Measurements from ENCODE around the gene IPPK. TPM values are rescaled to one million over a fixed set of nuclear protein-coding genes. Genes with fewer than 3 reads are reported as not detected.
A peak's percentile ranks its signal among the peaks of the same experiment; 100 is the strongest.
"Not testable (repeated sequence)": the region's sequence is repeated elsewhere in the genome, so short reads cannot be mapped to it uniquely, and the experiment has no call there.

The IPPK gene
- total RNA-seq, 1 donor from 2014 or later, result 8.7 TPM

GRCh38 chr9:92627651-92628050 is 42.3 kb downstream of the IPPK start:
- Mint-ChIP-seq H3K27me3 (ENCODE audit: low read depth) (no peaks in the 10 kb centered on the region), H3K4me1 (ENCODE audit: low read depth) (peaks cover 24% of the 10 kb centered on the region), H3K4me3 (ENCODE audit: unreplicated experiment) (no peak overlapping the region), H3K27ac (ENCODE audit: unreplicated experiment) (no peak overlapping the region), H3K36me3 (ENCODE audit: low read depth) (peaks cover 39% of the 10 kb centered on the region), H3K9me3 (ENCODE audit: low read depth) (peaks cover 11% of the 10 kb centered on the region)
- no peak for DNase-seq (ENCODE audit: low spot score)
- TF ChIP-seq, protein P1, sequence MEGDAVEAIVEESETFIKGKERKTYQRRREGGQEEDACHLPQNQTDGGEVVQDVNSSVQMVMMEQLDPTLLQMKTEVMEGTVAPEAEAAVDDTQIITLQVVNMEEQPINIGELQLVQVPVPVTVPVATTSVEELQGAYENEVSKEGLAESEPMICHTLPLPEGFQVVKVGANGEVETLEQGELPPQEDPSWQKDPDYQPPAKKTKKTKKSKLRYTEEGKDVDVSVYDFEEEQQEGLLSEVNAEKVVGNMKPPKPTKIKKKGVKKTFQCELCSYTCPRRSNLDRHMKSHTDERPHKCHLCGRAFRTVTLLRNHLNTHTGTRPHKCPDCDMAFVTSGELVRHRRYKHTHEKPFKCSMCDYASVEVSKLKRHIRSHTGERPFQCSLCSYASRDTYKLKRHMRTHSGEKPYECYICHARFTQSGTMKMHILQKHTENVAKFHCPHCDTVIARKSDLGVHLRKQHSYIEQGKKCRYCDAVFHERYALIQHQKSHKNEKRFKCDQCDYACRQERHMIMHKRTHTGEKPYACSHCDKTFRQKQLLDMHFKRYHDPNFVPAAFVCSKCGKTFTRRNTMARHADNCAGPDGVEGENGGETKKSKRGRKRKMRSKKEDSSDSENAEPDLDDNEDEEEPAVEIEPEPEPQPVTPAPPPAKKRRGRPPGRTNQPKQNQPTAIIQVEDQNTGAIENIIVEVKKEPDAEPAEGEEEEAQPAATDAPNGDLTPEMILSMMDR (IDR thresholded peaks at IDR 0.05), result no peak

DNA sequence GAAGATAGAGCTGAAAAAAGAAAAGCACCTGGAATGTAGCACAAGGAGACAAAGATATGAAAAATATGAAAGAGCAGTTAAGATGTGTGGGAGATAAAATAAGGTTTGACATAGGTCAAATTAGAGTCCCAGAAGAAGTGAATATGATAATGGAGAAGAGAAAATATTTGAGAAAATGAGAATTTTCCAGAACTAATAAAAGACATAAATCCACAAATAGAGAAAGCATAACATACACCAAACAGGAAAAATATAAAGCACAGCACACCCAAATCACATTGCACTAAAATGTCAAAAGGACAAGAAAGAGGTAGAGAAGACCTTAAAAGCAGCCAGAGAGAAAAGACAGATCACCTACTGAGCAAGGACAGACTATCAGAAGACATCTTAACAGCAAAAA is 43.4 kb downstream of the IPPK start:
- TF ChIP-seq, protein P1 (IDR thresholded peaks at IDR 0.05), result no peak
- Mint-ChIP-seq H3K9me3 (ENCODE audit: low read depth) (peaks cover 11% of the 10 kb centered on the region), H3K4me1 (ENCODE audit: low read depth) (peaks cover 17% of the 10 kb centered on the region), H3K27ac (ENCODE audit: unreplicated experiment) (no peak overlapping the region), H3K27me3 (ENCODE audit: low read depth) (no peaks in the 10 kb centered on the region), H3K4me3 (ENCODE audit: unreplicated experiment) (no peak overlapping the region), H3K36me3 (ENCODE audit: low read depth) (peaks cover 35% of the 10 kb centered on the region)
- DNase-seq (ENCODE audit: low spot score), result no peak

DNA sequence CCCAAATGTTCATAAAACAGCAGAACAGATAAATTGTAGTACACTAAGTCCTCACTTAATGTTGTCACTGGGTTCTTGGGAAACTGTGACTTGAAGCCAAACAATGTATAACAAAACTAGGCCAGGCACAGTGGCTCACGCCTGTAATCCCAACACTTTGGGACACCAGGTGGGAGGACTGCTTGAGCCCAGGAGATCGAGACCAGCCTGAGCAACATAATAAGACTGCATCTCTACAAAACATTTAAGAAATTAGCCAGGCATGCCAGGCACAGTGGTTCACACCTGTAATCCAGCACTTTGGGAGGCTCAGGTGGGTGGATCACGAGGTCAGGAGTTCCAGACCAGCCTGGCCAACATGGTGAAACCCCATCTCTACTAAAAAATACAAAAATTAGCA is 46.0 kb downstream of the IPPK start:
- not testable (repeated sequence) for H3K9me3 Mint-ChIP-seq (ENCODE audit: low read depth); H3K27me3 Mint-ChIP-seq (ENCODE audit: low read depth); H3K27ac Mint-ChIP-seq (ENCODE audit: unreplicated experiment); DNase-seq (ENCODE audit: low spot score); H3K4me3 Mint-ChIP-seq (ENCODE audit: unreplicated experiment)
- Mint-ChIP-seq H3K36me3 (ENCODE audit: low read depth) (peaks cover 32% of the 10 kb centered on the region), H3K4me1 (ENCODE audit: low read depth) (peaks cover 22% of the 10 kb centered on the region)

GRCh38 chr9:92620845-92621244 is 49.1 kb downstream of the IPPK start:
- Mint-ChIP-seq H3K9me3 (ENCODE audit: low read depth) (no peaks in the 10 kb centered on the region), H3K27me3 (ENCODE audit: low read depth) (no peaks in the 10 kb centered on the region), H3K36me3 (ENCODE audit: low read depth) (peaks cover 26% of the 10 kb centered on the region), H3K27ac (ENCODE audit: unreplicated experiment) (no peak overlapping the region), H3K4me3 (ENCODE audit: unreplicated experiment) (no peak overlapping the region), H3K4me1 (ENCODE audit: low read depth) (peaks cover 23% of the 10 kb centered on the region)
- DNase-seq (ENCODE audit: low spot score), result no peak
- TF ChIP-seq, protein P1 (IDR thresholded peaks at IDR 0.05), result no peak

- no peak for DNase-seq (ENCODE audit: low spot score)
- Mint-ChIP-seq H3K27me3 (ENCODE audit: low read depth) (no peaks in the 10 kb centered on the region), H3K27ac (ENCODE audit: unreplicated experiment) (peak overlapping the region; percentile 22), H3K4me3 (ENCODE audit: unreplicated experiment) (no peak overlapping the region), H3K36me3 (ENCODE audit: low read depth) (peaks cover 32% of the 10 kb centered on the region), H3K9me3 (ENCODE audit: low read depth) (no peaks in the 10 kb centered on the region), H3K4me1 (ENCODE audit: low read depth) (peaks cover 19% of the 10 kb centered on the region)
- TF ChIP-seq, protein P1 (IDR thresholded peaks at IDR 0.05), result no peak
Observed at GRCh38 chr9:92619601-92620300, 50.2 kb downstream of the IPPK start.

DNA sequence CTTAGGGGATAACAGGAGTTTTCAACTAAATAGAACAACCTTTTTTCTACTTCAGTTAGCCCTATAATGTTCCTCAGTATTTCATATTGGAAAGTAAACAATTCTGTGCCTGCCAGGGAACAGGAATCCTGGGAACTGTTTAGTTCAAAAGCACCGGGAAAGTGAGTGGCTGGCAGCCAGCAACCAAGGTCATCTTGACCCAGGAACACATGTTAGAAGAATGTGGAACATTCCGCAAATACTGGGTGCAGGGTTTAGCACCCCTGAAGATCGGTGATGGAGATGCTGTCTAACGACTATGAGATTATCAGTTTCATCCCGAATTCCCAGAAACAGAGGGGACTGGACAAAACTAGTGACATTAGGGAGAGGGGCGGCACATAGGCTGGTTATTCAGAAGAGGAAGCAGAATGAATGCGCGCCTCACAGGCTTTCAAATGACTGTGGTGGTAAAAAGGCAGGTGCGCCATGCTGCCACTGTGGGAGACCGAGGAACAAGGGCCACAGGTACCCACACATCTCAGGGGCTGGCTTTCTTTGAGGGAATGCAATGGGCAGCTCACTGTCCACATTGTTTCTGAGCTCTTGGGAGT is 51.2 kb downstream of the IPPK start:
- Mint-ChIP-seq H3K36me3 (ENCODE audit: low read depth) (peaks cover 37% of the 10 kb centered on the region), H3K4me3 (ENCODE audit: unreplicated experiment) (no peak overlapping the region), H3K27me3 (ENCODE audit: low read depth) (no peaks in the 10 kb centered on the region), H3K4me1 (ENCODE audit: low read depth) (peaks cover 19% of the 10 kb centered on the region), H3K9me3 (ENCODE audit: low read depth) (no peaks in the 10 kb centered on the region), H3K27ac (ENCODE audit: unreplicated experiment) (no peak overlapping the region)
- TF ChIP-seq, protein P1 (IDR thresholded peaks at IDR 0.05), result no peak
- DNase-seq (ENCODE audit: low spot score), result no peak

All from chondrocyte (in vitro differentiated cells).